BLaER1 (cell line): Measurements from ENCODE around the gene SYTL2.
"Not testable (repeated sequence)": the region's sequence is repeated elsewhere in the genome, so short reads cannot be mapped to it uniquely, and the experiment has no call there.

Source experiments
- H3K27ac ChIP-seq: shearing (Covaris generic); formaldehyde crosslinking; 2 replicates; pipeline ENCODE4 v1.8.1; 2022
- H3K27me3 ChIP-seq: shearing (Covaris generic); formaldehyde crosslinking; 2 replicates; pipeline ENCODE4 v1.8.1; 2022
- H3K36me3 ChIP-seq: shearing (Covaris generic); formaldehyde crosslinking; 2 replicates; pipeline ENCODE4 v1.8.1; 2022
- H3K4me1 ChIP-seq: shearing (Covaris generic); formaldehyde crosslinking; 2 replicates; pipeline ENCODE4 v1.8.1; 2022
- H3K4me2 ChIP-seq: shearing (Covaris generic); formaldehyde crosslinking; 2 replicates; pipeline ENCODE4 v1.8.1; 2022
- H3K4me3 ChIP-seq: shearing (Covaris generic); formaldehyde crosslinking; 2 replicates; pipeline ENCODE4 v1.8.1; 2022
- H3K9ac ChIP-seq: shearing (Covaris generic); formaldehyde crosslinking; 2 replicates; pipeline ENCODE4 v1.8.1; 2022
- H3K9me3 ChIP-seq: shearing (Covaris generic); formaldehyde crosslinking; 2 replicates; pipeline ENCODE4 v1.8.1; 2022
- H4K20me1 ChIP-seq: shearing (Covaris generic); formaldehyde crosslinking; 2 replicates; pipeline ENCODE4 v1.8.1; 2022
- Cebpa-rat ChIP-seq: shearing (Covaris generic); IDR thresholded peaks from 2 replicates; pipeline ENCODE4 v1.8.1; 2022

The SYTL2 gene

GRCh38 chr11:85779956-85780640 lies 30.8 kb downstream of the SYTL2 start:
- no peak overlapping the region for H3K27ac ChIP-seq
- H3K36me3 ChIP-seq = no peaks in the 10 kb centered on the region

DNA sequence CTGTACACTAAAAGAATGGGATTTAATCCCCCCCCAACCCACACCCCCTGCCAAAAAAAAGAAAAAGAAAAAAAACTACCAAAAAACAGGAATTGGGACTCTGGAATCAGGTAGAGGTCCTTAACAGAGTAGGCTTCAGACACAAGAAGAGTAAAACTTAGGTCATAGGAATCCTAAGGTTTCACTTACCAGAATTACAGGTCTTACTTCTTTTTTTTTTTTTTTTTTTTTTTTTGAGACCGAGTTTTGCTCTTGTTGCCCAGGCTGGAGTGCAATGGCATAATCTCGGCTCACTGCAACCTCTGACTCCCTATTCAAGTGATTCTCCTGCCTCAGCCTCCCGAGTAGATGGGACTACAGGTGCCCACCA lies 33.4 kb downstream of the SYTL2 start:
- H3K4me2 ChIP-seq = not testable (repeated sequence)

More at GRCh38 chr11:85779956-85780640, 30.8 kb downstream of the SYTL2 start:
- H3K9ac ChIP-seq = no peak overlapping the region
- H3K4me1 ChIP-seq = peaks cover 7% of the 10 kb centered on the region
- no peak overlapping the region for H3K4me2 ChIP-seq
- TF ChIP-seq Cebpa-rat = no peak
- peaks cover 17% of the 10 kb centered on the region for H3K9me3 ChIP-seq
- H3K27me3 ChIP-seq = no peaks in the 10 kb centered on the region
- H3K4me3 ChIP-seq = no peak overlapping the region
- H4K20me1 ChIP-seq = no peaks in the 10 kb centered on the region

DNA sequence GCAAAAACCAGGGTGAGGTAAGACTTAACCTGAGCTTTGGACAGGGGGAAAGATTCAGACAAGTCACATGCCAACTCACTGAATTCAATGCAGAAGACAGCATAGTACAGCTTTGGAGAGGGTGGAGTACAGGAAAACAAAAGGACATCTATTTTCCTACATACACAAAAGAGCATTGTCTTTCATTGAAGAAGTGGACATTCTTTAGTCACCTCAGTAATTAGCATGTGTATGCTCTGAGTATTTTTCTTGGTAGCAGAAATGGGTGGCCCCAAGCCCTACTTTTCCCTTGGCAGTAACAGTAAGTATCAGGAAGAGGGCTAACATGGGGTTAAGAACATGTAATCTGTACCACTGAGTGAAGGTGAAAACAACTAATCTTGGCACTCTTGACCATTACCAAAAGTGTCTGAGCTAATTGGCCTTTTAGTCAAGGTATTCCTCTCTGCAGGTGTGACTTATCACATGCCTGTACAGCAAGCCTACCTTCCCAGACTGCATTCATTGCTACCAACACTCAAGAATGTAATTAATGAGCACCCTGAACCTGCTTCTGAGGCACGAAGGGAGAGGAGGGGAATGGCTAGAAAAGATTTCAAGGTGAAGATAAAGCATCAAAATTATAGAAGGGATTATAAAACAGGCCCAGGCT lies 33.9 kb downstream of the SYTL2 start:
- Histone ChIP-seq H3K9me3 (peaks cover 9% of the 10 kb centered on the region), H3K9ac (no peak overlapping the region), H4K20me1 (no peaks in the 10 kb centered on the region), H3K27me3 (no peaks in the 10 kb centered on the region), H3K4me3 (no peak overlapping the region), H3K27ac (no peak overlapping the region), H3K4me1 (peaks cover 15% of the 10 kb centered on the region), H3K4me2 (no peak overlapping the region), H3K36me3 (no peaks in the 10 kb centered on the region)
- no peak for TF ChIP-seq Cebpa-rat

More for the DNA sequence above, 33.4 kb downstream of the SYTL2 start:
- not testable (repeated sequence) for H3K4me3 ChIP-seq, H4K20me1 ChIP-seq, H3K27me3 ChIP-seq, H3K9ac ChIP-seq, H3K27ac ChIP-seq, H3K36me3 ChIP-seq
- Histone ChIP-seq H3K9me3 (peaks cover 14% of the 10 kb centered on the region), H3K4me1 (peaks cover 15% of the 10 kb centered on the region)

GRCh38 chr11:85774256-85775101 lies 36.5 kb downstream of the SYTL2 start:
- peak overlapping the region; percentile 2; the same call in 1 of the 2 replicates for H3K4me2 ChIP-seq
- H3K9me3 ChIP-seq = no peaks in the 10 kb centered on the region
- no peak overlapping the region for H3K9ac ChIP-seq
- TF ChIP-seq Cebpa-rat = no peak
- no peaks in the 10 kb centered on the region for H3K36me3 ChIP-seq
- H3K27ac ChIP-seq = no peak overlapping the region
- H3K4me1 ChIP-seq = peaks cover 7% of the 10 kb centered on the region; the same call in 1 of the 2 replicates
- no peak overlapping the region for H3K4me3 ChIP-seq
- no peaks in the 10 kb centered on the region for H3K27me3 ChIP-seq
- H4K20me1 ChIP-seq = no peaks in the 10 kb centered on the region

- Histone ChIP-seq H3K9me3 (no peaks in the 10 kb centered on the region), H3K4me1 (peaks cover 7% of the 10 kb centered on the region; the same call in 1 of the 2 replicates), H3K4me2 (no peak overlapping the region), H3K4me3 (no peak overlapping the region), H3K27ac (no peak overlapping the region), H4K20me1 (no peaks in the 10 kb centered on the region), H3K27me3 (no peaks in the 10 kb centered on the region), H3K9ac (no peak overlapping the region), H3K36me3 (no peaks in the 10 kb centered on the region)
- no peak for TF ChIP-seq Cebpa-rat
Observed at GRCh38 chr11:85772695-85773094, 38.2 kb downstream of the SYTL2 start.

DNA sequence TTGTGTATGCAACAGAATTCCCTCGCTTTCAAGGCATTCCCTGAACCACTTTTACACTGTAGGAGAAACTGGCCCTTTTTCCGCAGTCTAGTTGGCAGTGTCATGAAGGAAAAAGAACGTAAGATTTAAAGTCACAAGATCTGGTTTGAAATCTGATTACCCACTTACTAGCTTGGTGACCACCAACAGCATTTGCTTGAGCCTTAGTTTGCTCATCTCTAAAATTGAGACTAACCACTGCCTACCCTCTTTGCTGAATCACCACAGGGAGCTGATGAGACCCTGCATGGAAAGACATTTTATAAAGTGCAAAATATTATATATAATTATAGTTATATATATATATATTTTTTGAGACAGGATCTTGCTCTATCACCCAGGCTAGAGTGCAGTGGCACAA lies 39.4 kb downstream of the SYTL2 start:
- Histone ChIP-seq H3K4me2 (no peak overlapping the region), H4K20me1 (no peaks in the 10 kb centered on the region), H3K36me3 (no peaks in the 10 kb centered on the region), H3K27me3 (no peaks in the 10 kb centered on the region), H3K27ac (no peak overlapping the region), H3K4me3 (no peak overlapping the region), H3K9me3 (no peaks in the 10 kb centered on the region), H3K9ac (no peak overlapping the region), H3K4me1 (peaks cover 7% of the 10 kb centered on the region; the same call in 1 of the 2 replicates)
- no peak for TF ChIP-seq Cebpa-rat

DNA sequence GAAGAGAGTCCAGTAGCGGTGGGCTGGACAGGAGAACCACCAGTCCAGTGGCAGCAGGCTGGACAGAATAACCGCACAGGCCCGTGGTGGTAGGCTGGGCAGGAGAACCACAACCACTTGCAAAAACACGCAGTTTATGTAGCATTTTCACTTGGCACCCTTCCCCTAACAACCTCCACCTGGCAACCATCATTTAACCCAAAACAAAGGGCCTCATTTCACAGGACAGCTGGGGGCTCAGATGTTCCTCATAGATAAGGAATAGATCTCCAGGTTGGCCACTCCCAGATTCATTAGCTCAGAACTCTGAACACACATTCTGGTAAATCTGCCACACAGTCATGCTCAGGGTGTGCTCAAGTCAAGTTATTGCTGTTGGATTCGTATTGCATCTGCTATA lies 41.2 kb downstream of the SYTL2 start:
- no peaks in the 10 kb centered on the region for H3K27me3 ChIP-seq
- no peak for TF ChIP-seq Cebpa-rat
- no peaks in the 10 kb centered on the region for H3K9me3 ChIP-seq
- H3K4me2 ChIP-seq = no peak overlapping the region
- peaks cover 7% of the 10 kb centered on the region; the same call in 1 of the 2 replicates for H3K4me1 ChIP-seq
- no peak overlapping the region for H3K4me3 ChIP-seq
- no peaks in the 10 kb centered on the region for H3K36me3 ChIP-seq
- H4K20me1 ChIP-seq = no peaks in the 10 kb centered on the region
- H3K27ac ChIP-seq = no peak overlapping the region
- no peak overlapping the region for H3K9ac ChIP-seq

- Histone ChIP-seq H4K20me1 (no peaks in the 10 kb centered on the region), H3K9ac (no peak overlapping the region), H3K27me3 (no peaks in the 10 kb centered on the region), H3K4me1 (no peaks in the 10 kb centered on the region), H3K4me3 (no peak overlapping the region), H3K27ac (no peak overlapping the region), H3K4me2 (no peak overlapping the region), H3K9me3 (no peaks in the 10 kb centered on the region), H3K36me3 (no peaks in the 10 kb centered on the region)
- TF ChIP-seq Cebpa-rat = no peak
Observed at GRCh38 chr11:85768473-85769146, 42.3 kb downstream of the SYTL2 start.

DNA sequence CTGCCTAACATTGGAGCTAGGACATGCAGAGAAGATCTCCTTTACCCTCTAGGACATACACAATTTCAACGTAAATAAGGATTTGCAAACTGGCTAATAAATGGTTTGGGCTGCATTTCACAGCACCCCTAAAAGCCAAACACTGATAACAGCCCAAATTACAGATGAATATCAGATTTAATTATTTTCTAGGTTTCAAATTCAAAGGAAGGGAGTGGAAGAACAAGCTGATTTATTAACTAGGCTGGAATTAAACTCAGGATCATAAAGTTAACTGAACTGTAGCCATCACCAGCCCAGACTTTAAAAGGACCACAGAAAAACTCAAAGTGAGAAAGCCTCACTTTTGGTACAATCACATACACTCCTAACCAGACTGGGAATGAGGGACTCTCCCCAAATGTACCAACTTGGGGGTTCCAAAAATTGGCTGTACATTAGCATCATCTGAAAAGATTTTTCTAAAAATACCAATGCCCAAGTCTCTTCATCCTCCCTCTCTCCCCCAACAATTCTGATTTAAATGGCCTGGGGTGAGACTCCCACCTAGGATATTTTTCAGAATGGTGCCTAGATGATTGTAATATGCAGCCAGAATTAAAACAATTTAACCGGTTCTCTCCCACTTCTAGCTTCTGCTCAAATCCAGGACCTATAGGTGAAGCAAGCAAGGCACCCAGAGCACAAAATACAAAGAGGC lies 43.5 kb downstream of the SYTL2 start:
- H3K4me2 ChIP-seq = no peak overlapping the region
- H4K20me1 ChIP-seq = no peaks in the 10 kb centered on the region
- no peak for TF ChIP-seq Cebpa-rat
- no peaks in the 10 kb centered on the region for H3K27me3 ChIP-seq
- H3K4me1 ChIP-seq = no peaks in the 10 kb centered on the region
- H3K36me3 ChIP-seq = no peaks in the 10 kb centered on the region
- no peaks in the 10 kb centered on the region for H3K9me3 ChIP-seq
- H3K27ac ChIP-seq = no peak overlapping the region
- H3K4me3 ChIP-seq = no peak overlapping the region
- H3K9ac ChIP-seq = no peak overlapping the region
